Measurements from ENCODE around the gene SLC4A3.

GRCh38 chr2:219634951-219635751 is 7.7 kb downstream of the SLC4A3 start:
- TF ChIP-seq POLR2A (IDR thresholded peaks at IDR 0.05) (no peak), CTCF (IDR thresholded peaks at IDR 0.05) (no peak)

Data from uterus (tissue), 2 donors.